Measurements from ENCODE around the gene KPTN.

DNA sequence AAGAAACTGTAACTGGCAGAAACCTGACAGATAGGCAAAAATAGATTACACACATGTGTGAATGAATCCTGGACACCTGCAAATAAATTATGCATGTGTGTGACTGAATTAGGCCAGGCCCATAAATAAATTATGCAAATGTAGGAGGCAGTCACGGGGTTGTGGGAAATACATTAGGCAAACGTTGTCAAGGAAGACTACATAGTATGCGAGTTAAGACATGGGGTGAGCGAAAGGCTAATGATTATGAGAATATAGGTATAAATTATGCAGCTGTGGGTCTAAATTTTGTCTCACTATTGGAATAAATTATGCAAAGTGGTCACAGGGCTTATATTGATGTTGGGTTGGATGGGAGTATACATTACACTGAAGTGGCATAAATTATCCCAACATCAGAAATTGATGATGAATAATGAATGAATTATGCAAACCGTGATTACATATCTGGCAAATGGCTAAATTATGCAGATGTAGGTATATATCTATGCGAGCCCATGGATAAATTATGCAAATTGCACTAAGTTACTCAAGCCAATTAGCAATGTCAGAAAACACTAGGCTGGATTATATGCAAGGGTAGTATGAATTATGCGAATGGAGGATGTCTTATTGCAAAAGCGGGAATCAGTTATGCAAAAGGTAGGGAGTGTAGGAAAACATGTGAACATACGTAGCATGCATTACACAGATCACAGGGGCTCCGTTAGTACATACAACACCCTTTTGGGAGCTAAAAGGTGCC is 19.2 kb downstream of the KPTN start:
- TF ChIP-seq, protein P1, sequence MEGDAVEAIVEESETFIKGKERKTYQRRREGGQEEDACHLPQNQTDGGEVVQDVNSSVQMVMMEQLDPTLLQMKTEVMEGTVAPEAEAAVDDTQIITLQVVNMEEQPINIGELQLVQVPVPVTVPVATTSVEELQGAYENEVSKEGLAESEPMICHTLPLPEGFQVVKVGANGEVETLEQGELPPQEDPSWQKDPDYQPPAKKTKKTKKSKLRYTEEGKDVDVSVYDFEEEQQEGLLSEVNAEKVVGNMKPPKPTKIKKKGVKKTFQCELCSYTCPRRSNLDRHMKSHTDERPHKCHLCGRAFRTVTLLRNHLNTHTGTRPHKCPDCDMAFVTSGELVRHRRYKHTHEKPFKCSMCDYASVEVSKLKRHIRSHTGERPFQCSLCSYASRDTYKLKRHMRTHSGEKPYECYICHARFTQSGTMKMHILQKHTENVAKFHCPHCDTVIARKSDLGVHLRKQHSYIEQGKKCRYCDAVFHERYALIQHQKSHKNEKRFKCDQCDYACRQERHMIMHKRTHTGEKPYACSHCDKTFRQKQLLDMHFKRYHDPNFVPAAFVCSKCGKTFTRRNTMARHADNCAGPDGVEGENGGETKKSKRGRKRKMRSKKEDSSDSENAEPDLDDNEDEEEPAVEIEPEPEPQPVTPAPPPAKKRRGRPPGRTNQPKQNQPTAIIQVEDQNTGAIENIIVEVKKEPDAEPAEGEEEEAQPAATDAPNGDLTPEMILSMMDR (conservative IDR thresholded peaks at IDR 0.05; ENCODE audit: low read length): no peak
- no peak for TF ChIP-seq EZH2phosphoT487 (IDR thresholded peaks at IDR 0.05; ENCODE audit: borderline replicate concordance)
